ENCODE measurements around the gene CCDC50. TPM values are rescaled to one million over a fixed set of nuclear protein-coding genes. Genes with fewer than 3 reads are reported as not detected.

The CCDC50 gene
- total RNA-seq, 6 donors from 2014 or later = 54.7 to 99.8 (median 72.5) TPM

DNA sequence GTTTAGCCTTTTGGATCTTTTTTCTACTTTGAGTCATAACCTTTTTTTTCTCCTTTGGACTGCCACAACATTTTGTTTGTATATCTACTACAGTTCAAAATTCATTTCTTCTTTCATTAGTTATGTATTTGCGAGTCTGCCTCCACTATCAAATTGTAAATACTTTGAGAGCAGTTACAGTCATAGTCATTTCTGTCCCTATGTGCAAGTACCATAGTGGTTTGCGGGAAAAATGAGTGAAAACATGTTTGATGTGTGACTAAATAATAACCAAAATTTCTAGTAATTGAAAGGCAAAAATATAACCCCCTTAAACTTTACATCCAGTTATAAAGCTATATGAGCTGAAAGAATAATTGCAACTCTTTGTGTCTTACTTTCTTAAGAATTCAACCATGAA, 45.8 kb upstream of the CCDC50 start:
- TF ChIP-seq POLR2A (IDR thresholded peaks at IDR 0.05) = no peak
- no peak for TF ChIP-seq POLR2AphosphoS5 (IDR thresholded peaks at IDR 0.05)
- TF ChIP-seq, protein P1, sequence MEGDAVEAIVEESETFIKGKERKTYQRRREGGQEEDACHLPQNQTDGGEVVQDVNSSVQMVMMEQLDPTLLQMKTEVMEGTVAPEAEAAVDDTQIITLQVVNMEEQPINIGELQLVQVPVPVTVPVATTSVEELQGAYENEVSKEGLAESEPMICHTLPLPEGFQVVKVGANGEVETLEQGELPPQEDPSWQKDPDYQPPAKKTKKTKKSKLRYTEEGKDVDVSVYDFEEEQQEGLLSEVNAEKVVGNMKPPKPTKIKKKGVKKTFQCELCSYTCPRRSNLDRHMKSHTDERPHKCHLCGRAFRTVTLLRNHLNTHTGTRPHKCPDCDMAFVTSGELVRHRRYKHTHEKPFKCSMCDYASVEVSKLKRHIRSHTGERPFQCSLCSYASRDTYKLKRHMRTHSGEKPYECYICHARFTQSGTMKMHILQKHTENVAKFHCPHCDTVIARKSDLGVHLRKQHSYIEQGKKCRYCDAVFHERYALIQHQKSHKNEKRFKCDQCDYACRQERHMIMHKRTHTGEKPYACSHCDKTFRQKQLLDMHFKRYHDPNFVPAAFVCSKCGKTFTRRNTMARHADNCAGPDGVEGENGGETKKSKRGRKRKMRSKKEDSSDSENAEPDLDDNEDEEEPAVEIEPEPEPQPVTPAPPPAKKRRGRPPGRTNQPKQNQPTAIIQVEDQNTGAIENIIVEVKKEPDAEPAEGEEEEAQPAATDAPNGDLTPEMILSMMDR (IDR thresholded peaks at IDR 0.05) = no peak
- TF ChIP-seq EP300 (IDR thresholded peaks at IDR 0.05) = no peak
- H3K4me1 ChIP-seq = no peaks in the 10 kb centered on the region
- no peak overlapping the region for H3K4me3 ChIP-seq
- no peak overlapping the region for H3K27ac ChIP-seq
- H3K27me3 ChIP-seq = no peaks in the 10 kb centered on the region
- no peaks in the 10 kb centered on the region for H3K9me3 ChIP-seq
- DNase-seq (no peak), ATAC-seq (ENCODE audit: low FRiP score in 2 of 2) (no peak)
- WGBS, 2 donors = 85 to 94% methylated on average over 2 of the region's 2 CpGs
- H3K36me3 ChIP-seq = no peaks in the 10 kb centered on the region

DNA sequence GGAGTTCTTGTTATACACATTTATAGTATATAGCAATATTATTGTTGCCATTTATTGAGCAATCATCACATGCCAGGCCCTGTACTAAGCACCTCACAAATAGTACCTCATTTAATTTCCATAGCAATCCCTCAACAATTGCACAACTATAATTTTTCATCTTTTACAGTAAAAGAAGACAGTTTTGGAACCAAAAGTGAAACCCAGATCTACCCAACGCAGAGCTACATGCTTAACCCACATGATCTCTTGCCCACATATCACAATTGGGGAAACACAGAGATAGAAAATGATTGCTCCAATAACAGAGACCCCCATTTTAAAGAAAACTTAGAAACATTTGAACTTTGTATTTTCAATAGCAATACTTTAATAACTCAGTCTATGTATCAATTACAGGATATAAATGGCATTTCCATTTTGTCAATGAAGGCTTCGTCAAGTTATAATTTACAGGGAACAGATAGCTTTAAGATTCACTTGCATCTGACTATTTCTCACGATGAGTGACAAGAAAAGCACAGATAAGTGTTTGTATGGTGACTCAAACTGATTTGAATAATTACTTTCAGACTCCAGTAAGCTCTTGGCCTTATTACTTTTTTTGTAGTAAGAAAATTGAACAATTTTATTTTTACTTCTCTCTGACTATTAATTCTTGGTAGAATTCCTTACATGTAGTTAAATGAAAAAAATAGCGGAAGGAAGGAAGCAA, 38.7 kb upstream of the CCDC50 start:
- Histone ChIP-seq H3K27ac (no peak overlapping the region), H3K27me3 (no peaks in the 10 kb centered on the region), H3K4me1 (no peaks in the 10 kb centered on the region), H3K9me3 (no peaks in the 10 kb centered on the region), H3K36me3 (no peaks in the 10 kb centered on the region), H3K4me3 (no peak overlapping the region)
- DNase-seq = no peak
- WGBS, 2 donors = 63 to 74% methylated on average over 4 of the region's 4 CpGs
- ATAC-seq (ENCODE audit: low FRiP score in 2 of 2) = no peak
- TF ChIP-seq, protein P1 (IDR thresholded peaks at IDR 0.05) = no peak
- no peak for TF ChIP-seq POLR2AphosphoS5 (IDR thresholded peaks at IDR 0.05)
- TF ChIP-seq EP300 (IDR thresholded peaks at IDR 0.05) = no peak
- TF ChIP-seq POLR2A (IDR thresholded peaks at IDR 0.05) = no peak

DNA sequence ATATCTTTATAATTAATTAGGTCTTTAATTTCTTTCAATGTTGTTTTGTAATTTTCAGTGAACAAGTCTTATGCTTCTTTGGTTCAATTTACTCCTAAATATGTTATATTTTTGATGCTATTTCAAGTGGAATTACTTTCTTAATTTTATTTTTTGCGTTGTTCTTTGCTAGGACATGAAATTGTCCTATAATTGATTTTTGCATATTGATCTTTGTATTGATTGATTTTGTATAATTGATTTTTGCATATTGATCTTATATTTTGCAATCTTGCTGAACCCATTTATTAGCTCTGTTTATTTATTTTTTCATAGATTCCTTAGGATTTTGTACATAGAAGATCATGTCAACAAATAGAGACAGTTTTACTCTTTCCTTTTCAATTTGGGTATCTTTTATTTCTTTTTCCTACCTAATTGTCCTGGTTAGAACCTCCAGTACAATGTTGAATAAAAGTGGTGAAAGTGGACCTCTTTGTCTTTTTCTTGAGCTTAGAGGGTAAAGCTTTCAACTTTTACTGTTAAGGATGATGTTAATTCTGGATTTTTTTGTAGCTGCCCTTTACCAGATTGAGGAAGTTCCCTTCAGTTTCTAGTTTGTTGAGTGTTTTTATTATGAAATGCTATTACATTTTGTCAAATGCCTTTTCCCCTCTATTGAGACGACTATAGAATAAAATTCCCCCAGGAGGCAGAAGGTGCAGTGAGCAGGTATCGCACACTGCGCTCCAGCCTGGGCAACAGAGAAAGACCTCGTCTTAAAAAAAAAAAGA, 36.8 kb upstream of the CCDC50 start:
- TF ChIP-seq EP300 (IDR thresholded peaks at IDR 0.05) (no peak), POLR2AphosphoS5 (IDR thresholded peaks at IDR 0.05) (no peak), POLR2A (IDR thresholded peaks at IDR 0.05) (no peak)
- TF ChIP-seq, protein P1 (IDR thresholded peaks at IDR 0.05) = no peak
- Histone ChIP-seq H3K27ac (no peak overlapping the region), H3K36me3 (no peaks in the 10 kb centered on the region), H3K27me3 (no peaks in the 10 kb centered on the region), H3K4me1 (no peaks in the 10 kb centered on the region), H3K9me3 (no peaks in the 10 kb centered on the region), H3K4me3 (no peak overlapping the region)
- DNase-seq = no peak
- ATAC-seq (ENCODE audit: low FRiP score in 2 of 2) = no peak
- WGBS, 2 donors = 77 to 84% methylated on average over 5 of the region's 5 CpGs

DNA sequence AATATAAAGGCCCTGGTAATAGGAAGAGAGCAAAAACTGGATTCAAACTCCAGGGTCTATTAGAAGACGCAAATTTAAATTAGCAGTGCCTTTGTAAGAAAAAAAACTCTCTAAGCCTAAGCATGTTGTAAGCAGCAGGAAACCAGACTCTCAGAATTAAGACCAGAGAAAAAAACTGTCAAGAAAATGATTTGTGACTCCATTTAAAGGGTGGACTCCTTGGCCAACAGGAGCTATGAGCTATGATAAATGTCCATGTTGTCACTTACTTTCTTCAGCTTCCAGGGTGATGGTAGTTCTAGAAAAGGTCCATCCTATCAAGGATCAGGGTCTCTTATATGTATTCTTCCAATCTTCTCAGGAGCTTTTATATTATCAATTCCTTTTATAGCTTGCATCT, 34.9 kb upstream of the CCDC50 start:
- H3K9me3 ChIP-seq = no peaks in the 10 kb centered on the region
- TF ChIP-seq EP300 (IDR thresholded peaks at IDR 0.05) (no peak), POLR2A (IDR thresholded peaks at IDR 0.05) (no peak), POLR2AphosphoS5 (IDR thresholded peaks at IDR 0.05) (no peak)
- TF ChIP-seq, protein P1 (IDR thresholded peaks at IDR 0.05) = no peak
- H3K36me3 ChIP-seq = no peaks in the 10 kb centered on the region
- WGBS, 2 donors = 96 to 98% methylated on average over 1 of the region's 1 CpG
- H3K4me3 ChIP-seq = no peak overlapping the region
- H3K27me3 ChIP-seq = no peaks in the 10 kb centered on the region
- H3K4me1 ChIP-seq = no peaks in the 10 kb centered on the region
- DNase-seq (no peak), ATAC-seq (ENCODE audit: low FRiP score in 2 of 2) (no peak)
- no peak overlapping the region for H3K27ac ChIP-seq

Measured in upper lobe of left lung (tissue), 6 donors.